ENCODE data around the gene CCDC110. TPM values are rescaled to one million over a fixed set of nuclear protein-coding genes. Genes with fewer than 3 reads are reported as not detected.

Gene CCDC110
- total RNA-seq, 1 experiment from 2014 or later: 2.7 TPM

DNA sequence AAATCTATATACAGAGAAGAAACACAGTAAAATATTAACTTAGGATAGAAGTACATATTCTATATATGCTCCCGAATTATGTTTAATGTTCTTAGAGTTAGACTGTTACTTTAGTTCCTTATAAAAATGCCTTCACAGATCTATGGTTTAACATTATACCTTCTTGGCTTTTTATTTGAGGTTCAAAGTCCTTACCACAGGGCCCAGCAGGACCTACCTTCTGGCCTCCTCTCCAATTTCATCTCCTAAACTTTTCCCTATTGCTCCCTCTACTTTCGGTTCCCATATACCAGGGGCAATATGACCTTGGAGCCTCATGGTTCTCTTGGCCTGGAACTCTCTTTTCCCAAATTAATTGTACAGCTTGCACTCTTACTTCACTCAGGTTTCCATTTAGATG is 63.1 kb downstream of the CCDC110 start:
- ChIA-PET CTCF (no interaction called here), RAD21 (ENCODE audit: low non-redundant PET in 1 of 2, low total read pairs in 2 of 2, uncharacterized antibody in 2 of 2, unreplicated experiment in 2 of 2) (no interaction called here), POLR2A (no interaction called here)
- no peak for DNase-seq (ENCODE audit: low read depth, low spot score)
- no peak overlapping the region for H3K4me2 ChIP-seq (ENCODE audit: low read length)
- intact Hi-C loops (cut with micrococcal nuclease): no loop called here
- no peak overlapping the region for H3K9ac ChIP-seq (ENCODE audit: low read length)
- no peak overlapping the region for H2AFZ ChIP-seq (ENCODE audit: low read depth, low read length, poor library complexity, severe bottlenecking)
- no peaks in the 10 kb centered on the region for H3K4me1 ChIP-seq (ENCODE audit: control insufficient read depth in 1 of 2, insufficient read depth in 2 of 2, low read length in 2 of 2)
- H3K9me2 ChIP-seq (ENCODE audit: insufficient read depth): no peaks in the 10 kb centered on the region
- no peaks in the 10 kb centered on the region for H3K79me2 ChIP-seq (ENCODE audit: insufficient read depth, low read length)
- no TSS peak for BruUV-seq (replicated peaks)
- ATAC-seq: no peak
- H3K27me3 ChIP-seq (ENCODE audit: insufficient read depth, low read length): no peaks in the 10 kb centered on the region
- no peaks in the 10 kb centered on the region for H4K20me1 ChIP-seq (ENCODE audit: insufficient read depth)
- no peaks in the 10 kb centered on the region for H3K9me3 ChIP-seq (ENCODE audit: control insufficient read depth in 1 of 2, insufficient read depth in 1 of 2, low read depth in 1 of 2, low read length in 2 of 2)
- H3K36me3 ChIP-seq (ENCODE audit: control insufficient read depth in 1 of 2, insufficient read depth in 2 of 2, low read length in 2 of 2): no peaks in the 10 kb centered on the region
- H3K27ac ChIP-seq (ENCODE audit: low read depth, low read length): no peak overlapping the region
- no peak overlapping the region for H3K4me3 ChIP-seq (replicated peaks in 1 of 2; ENCODE audit: low read depth in 1 of 2, low read length in 2 of 2)
- TF ChIP-seq TCF7L2 (IDR thresholded peaks at IDR 0.05; ENCODE audit: borderline replicate concordance, extremely low read depth, insufficient read depth, insufficient read length) (no peak), ZFX (IDR thresholded peaks at IDR 0.05) (no peak), ZNF274 (IDR thresholded peaks at IDR 0.05; ENCODE audit: low read depth, low read length) (no peak), POLR2AphosphoS5 (IDR thresholded peaks at IDR 0.05; ENCODE audit: low read depth, low read length) (no peak), EZH2 (IDR thresholded peaks at IDR 0.05) (no peak), FOSL1 (IDR thresholded peaks at IDR 0.05; ENCODE audit: low read depth) (no peak)
- TF ChIP-seq, protein P1, sequence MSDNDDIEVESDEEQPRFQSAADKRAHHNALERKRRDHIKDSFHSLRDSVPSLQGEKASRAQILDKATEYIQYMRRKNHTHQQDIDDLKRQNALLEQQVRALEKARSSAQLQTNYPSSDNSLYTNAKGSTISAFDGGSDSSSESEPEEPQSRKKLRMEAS (IDR thresholded peaks at IDR 0.05): no peak
- TF ChIP-seq, protein P2, sequence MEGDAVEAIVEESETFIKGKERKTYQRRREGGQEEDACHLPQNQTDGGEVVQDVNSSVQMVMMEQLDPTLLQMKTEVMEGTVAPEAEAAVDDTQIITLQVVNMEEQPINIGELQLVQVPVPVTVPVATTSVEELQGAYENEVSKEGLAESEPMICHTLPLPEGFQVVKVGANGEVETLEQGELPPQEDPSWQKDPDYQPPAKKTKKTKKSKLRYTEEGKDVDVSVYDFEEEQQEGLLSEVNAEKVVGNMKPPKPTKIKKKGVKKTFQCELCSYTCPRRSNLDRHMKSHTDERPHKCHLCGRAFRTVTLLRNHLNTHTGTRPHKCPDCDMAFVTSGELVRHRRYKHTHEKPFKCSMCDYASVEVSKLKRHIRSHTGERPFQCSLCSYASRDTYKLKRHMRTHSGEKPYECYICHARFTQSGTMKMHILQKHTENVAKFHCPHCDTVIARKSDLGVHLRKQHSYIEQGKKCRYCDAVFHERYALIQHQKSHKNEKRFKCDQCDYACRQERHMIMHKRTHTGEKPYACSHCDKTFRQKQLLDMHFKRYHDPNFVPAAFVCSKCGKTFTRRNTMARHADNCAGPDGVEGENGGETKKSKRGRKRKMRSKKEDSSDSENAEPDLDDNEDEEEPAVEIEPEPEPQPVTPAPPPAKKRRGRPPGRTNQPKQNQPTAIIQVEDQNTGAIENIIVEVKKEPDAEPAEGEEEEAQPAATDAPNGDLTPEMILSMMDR (IDR thresholded peaks at IDR 0.05 in 2 of 3, conservative IDR thresholded peaks at IDR 0.05 in 1 of 3; ENCODE audit: borderline replicate concordance in 1 of 3, insufficient read depth in 1 of 3, low read depth in 2 of 3, low read length in 2 of 3): no peak

Data from HCT116 (cell line).